Vagina (tissue), 2 donors: ENCODE measurements around the gene NAPEPLD.

Experiments
- POLR2A ChIP-seq, 2 donors: fragments of 450-650 bp; IDR thresholded peaks; one replicate each; pipeline ENCODE4 v1.6.1; 2017; ENCODE audit warnings: antibody characterized with exemption in 2 of 2, mild to moderate bottlenecking in 2 of 2, moderate library complexity in 2 of 2
- TF ChIP-seq, protein P1 (sequence below), 3 experiments: fragments of 450-650 bp in 2 of 3; fragments of 200-600 bp in 1 of 3; sonication (generic) in 1 of 3; IDR thresholded peaks; one replicate each; pipeline ENCODE4 v1.5.1; 2017 to 2019; ENCODE audit warnings: antibody characterized with exemption in 3 of 3, mild to moderate bottlenecking in 2 of 3, moderate library complexity in 2 of 3

DNA sequence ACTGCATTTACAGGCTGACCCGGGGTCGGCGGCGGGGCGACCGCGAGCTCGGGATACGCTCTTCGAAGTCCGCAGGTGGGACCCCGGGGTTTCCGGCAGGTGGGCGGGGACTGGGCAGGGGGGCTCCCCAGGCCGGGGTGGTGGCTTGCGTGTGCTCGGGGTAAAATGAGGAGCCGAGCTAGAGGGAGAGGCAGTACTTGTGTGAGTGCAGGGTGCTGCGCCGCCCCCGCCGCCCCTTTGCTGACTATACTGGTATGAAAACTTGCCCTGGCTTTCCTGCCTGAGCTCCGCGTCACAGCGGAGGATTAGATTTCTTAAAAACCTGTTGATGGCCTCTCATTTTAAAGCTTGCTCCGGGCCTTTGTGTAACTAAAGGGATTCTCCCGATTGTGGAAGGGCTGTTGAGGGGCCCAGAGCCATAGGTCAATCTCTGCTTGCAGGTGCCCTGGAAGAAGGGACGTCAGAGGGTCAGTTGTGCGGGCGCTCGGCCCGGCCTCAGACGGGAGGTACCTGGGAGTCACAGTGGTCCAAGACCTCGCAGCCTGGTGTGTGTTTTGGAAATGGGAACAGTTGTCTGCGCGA lies 73.5 kb downstream of the NAPEPLD start:
- TF ChIP-seq POLR2A (IDR thresholded peaks at IDR 0.05) = no peak
- TF ChIP-seq, protein P1, sequence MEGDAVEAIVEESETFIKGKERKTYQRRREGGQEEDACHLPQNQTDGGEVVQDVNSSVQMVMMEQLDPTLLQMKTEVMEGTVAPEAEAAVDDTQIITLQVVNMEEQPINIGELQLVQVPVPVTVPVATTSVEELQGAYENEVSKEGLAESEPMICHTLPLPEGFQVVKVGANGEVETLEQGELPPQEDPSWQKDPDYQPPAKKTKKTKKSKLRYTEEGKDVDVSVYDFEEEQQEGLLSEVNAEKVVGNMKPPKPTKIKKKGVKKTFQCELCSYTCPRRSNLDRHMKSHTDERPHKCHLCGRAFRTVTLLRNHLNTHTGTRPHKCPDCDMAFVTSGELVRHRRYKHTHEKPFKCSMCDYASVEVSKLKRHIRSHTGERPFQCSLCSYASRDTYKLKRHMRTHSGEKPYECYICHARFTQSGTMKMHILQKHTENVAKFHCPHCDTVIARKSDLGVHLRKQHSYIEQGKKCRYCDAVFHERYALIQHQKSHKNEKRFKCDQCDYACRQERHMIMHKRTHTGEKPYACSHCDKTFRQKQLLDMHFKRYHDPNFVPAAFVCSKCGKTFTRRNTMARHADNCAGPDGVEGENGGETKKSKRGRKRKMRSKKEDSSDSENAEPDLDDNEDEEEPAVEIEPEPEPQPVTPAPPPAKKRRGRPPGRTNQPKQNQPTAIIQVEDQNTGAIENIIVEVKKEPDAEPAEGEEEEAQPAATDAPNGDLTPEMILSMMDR (IDR thresholded peaks at IDR 0.05) = no peak
